Measurements from ENCODE around the gene CD70.

DNA sequence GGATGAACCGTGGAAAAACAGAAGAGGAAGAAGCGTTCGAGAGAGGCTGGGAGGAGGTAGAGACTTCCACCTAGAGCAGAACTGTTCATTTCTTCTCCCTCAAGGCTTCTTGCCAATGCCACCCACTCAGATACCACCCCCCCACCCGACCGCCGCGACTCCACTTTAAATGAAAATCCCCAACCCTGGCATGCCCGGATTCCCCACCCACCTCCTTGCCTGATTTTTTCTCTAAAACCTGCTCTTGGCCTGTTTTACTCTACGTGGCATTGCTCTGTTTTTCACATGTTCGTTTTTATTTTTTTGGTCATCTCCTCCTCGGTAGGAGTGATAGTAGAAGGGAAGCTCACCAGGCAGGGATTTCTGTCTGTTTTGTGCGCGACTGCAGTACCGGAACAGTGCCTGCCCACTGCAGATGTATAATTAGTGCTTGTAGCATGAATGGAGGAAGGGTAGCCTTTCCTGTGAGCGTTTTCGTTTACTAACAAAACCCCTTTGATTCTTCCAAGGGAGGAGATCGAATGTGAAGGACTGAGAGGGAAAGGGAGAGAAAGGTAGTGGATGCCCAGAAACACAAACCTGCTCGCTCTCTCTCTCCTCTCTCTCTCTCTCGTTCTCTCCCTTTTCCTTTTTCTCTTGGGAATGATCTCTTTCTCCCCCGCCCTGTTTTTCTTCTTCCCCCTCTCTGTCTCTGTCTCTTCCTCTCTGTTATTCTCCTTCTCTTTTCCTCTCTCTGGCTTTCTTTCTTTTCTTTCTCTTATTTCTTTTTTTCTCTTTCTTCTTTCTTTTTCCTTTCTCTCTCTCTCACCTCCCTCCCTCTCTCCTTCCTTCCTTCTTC is 2.2 kb downstream of the CD70 start:
- no peak for TF ChIP-seq EZH2phosphoT487 (IDR thresholded peaks at IDR 0.05; ENCODE audit: borderline replicate concordance, low read length)
- TF ChIP-seq, protein P1, sequence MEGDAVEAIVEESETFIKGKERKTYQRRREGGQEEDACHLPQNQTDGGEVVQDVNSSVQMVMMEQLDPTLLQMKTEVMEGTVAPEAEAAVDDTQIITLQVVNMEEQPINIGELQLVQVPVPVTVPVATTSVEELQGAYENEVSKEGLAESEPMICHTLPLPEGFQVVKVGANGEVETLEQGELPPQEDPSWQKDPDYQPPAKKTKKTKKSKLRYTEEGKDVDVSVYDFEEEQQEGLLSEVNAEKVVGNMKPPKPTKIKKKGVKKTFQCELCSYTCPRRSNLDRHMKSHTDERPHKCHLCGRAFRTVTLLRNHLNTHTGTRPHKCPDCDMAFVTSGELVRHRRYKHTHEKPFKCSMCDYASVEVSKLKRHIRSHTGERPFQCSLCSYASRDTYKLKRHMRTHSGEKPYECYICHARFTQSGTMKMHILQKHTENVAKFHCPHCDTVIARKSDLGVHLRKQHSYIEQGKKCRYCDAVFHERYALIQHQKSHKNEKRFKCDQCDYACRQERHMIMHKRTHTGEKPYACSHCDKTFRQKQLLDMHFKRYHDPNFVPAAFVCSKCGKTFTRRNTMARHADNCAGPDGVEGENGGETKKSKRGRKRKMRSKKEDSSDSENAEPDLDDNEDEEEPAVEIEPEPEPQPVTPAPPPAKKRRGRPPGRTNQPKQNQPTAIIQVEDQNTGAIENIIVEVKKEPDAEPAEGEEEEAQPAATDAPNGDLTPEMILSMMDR (conservative IDR thresholded peaks at IDR 0.05; ENCODE audit: low read depth, low read length): no peak
- TF ChIP-seq EZH2 (IDR thresholded peaks at IDR 0.05; ENCODE audit: low read length, unreplicated experiment): no peak

Measured in PC-3 (cell line).